ENCODE results near the gene UROS. TPM values are rescaled to one million over a fixed set of nuclear protein-coding genes. Genes with fewer than 3 reads are reported as not detected.

Gene UROS
- polyA plus RNA-seq, 1 donor from 2014 or later: 103 TPM

GRCh38 chr10:125765835-125766234 is 57.2 kb downstream of the UROS start:
- Histone ChIP-seq H3K9me3 (ENCODE audit: low read length) (no peaks in the 10 kb centered on the region), H3K27ac (ENCODE audit: low read length) (no peak overlapping the region), H3K36me3 (ENCODE audit: insufficient read depth, low read length) (peaks cover 14% of the 10 kb centered on the region), H3K79me2 (replicated peaks; ENCODE audit: insufficient read depth, low read length) (no peaks in the 10 kb centered on the region), H3K27me3 (ENCODE audit: insufficient read depth, low read depth, low read length) (no peaks in the 10 kb centered on the region), H3K4me3 (ENCODE audit: low read length) (no peak overlapping the region), H2AFZ (ENCODE audit: low read depth, low read length) (no peak overlapping the region), H3K9me2 (ENCODE audit: insufficient read depth, low read length) (no peaks in the 10 kb centered on the region), H3K9ac (ENCODE audit: low read length) (no peak overlapping the region), H3F3A (ENCODE audit: insufficient read depth, low read length, poor library complexity, severe bottlenecking) (no peaks in the 10 kb centered on the region), H3K4me2 (ENCODE audit: low read length) (no peak overlapping the region), H4K20me1 (ENCODE audit: insufficient read depth) (no peaks in the 10 kb centered on the region)
- no peak for TF ChIP-seq EP300 (conservative IDR thresholded peaks at IDR 0.05; ENCODE audit: poor library complexity, severe bottlenecking)
- no peak for TF ChIP-seq TAF1 (IDR thresholded peaks at IDR 0.05; ENCODE audit: low read depth)
- no peak for TF ChIP-seq EZH2 (IDR thresholded peaks at IDR 0.05; ENCODE audit: borderline replicate concordance, insufficient read depth, low read length, poor library complexity, severe bottlenecking)
- TF ChIP-seq POLR2AphosphoS5 (IDR thresholded peaks at IDR 0.05): no peak
- TF ChIP-seq REST (IDR thresholded peaks at IDR 0.05; ENCODE audit: borderline replicate concordance): no peak
- no peak for TF ChIP-seq MXI1 (conservative IDR thresholded peaks at IDR 0.05; ENCODE audit: poor library complexity, severe bottlenecking)
- TF ChIP-seq CTCF (IDR thresholded peaks at IDR 0.05; ENCODE audit: poor library complexity, severe bottlenecking): no peak
- no peak for TF ChIP-seq SMC3 (conservative IDR thresholded peaks at IDR 0.05; ENCODE audit: poor library complexity)
- TF ChIP-seq RAD21 (conservative IDR thresholded peaks at IDR 0.05): no peak

GRCh38 chr10:125762692-125763648 is 60.1 kb downstream of the UROS start:
- H3K9ac ChIP-seq (ENCODE audit: low read length): no peak overlapping the region
- H2AFZ ChIP-seq (ENCODE audit: low read depth, low read length): no peak overlapping the region
- H3K9me3 ChIP-seq (ENCODE audit: low read length): no peaks in the 10 kb centered on the region
- peaks cover 25% of the 10 kb centered on the region for H3K36me3 ChIP-seq (ENCODE audit: insufficient read depth, low read length)
- no peak overlapping the region for H3K4me2 ChIP-seq (ENCODE audit: low read length)
- no peaks in the 10 kb centered on the region for H3K79me2 ChIP-seq (replicated peaks; ENCODE audit: insufficient read depth, low read length)
- H3K4me3 ChIP-seq (ENCODE audit: low read length): no peak overlapping the region
- no peaks in the 10 kb centered on the region for H3F3A ChIP-seq (ENCODE audit: insufficient read depth, low read length, poor library complexity, severe bottlenecking)
- H4K20me1 ChIP-seq (ENCODE audit: insufficient read depth): no peaks in the 10 kb centered on the region
- TF ChIP-seq EP300 (conservative IDR thresholded peaks at IDR 0.05; ENCODE audit: poor library complexity, severe bottlenecking) (no peak), SMC3 (conservative IDR thresholded peaks at IDR 0.05; ENCODE audit: poor library complexity) (no peak)
- H3K27ac ChIP-seq (ENCODE audit: low read length): no peak overlapping the region
- no peaks in the 10 kb centered on the region for H3K27me3 ChIP-seq (ENCODE audit: insufficient read depth, low read depth, low read length)
- H3K9me2 ChIP-seq (ENCODE audit: insufficient read depth, low read length): no peaks in the 10 kb centered on the region

All from neural cell (in vitro differentiated cells).